H1 (cell line): ENCODE measurements around the gene SPAG16. TPM values are rescaled to one million over a fixed set of nuclear protein-coding genes. Genes with fewer than 3 reads are reported as not detected.

Experiments used
- POLR2A ChIP-seq, 2 experiments: IDR thresholded peaks; 1 replicate in 1 of 2; 2 replicates in 1 of 2; pipeline ENCODE4 v1.6.1; 2011; ENCODE audit warnings: low read depth in 2 of 2, low read length in 2 of 2, mild to moderate bottlenecking in 2 of 2; ENCODE audit errors: control extremely low read depth in 1 of 2
- RAD21 ChIP-seq, 2 experiments: IDR thresholded peaks in 1 of 2; conservative IDR thresholded peaks in 1 of 2; 2 replicates each; pipeline ENCODE4 v1.6.1; 2011; ENCODE audit warnings: low read depth in 2 of 2, low read length in 2 of 2, improper control_type of control experiment in 1 of 2, inconsistent platforms in 1 of 2, mild to moderate bottlenecking in 1 of 2, moderate library complexity in 1 of 2
- SP2 ChIP-seq: IDR thresholded peaks from 2 replicates; pipeline ENCODE4 v1.6.1; 2012; ENCODE audit warnings: mild to moderate bottlenecking, low read length, inconsistent platforms
- polyA plus RNA-seq, 7 experiments: library from polyadenylated mRNA; depleted of rRNA in 3 of 7; stranded (reverse) in 5 of 7; unstranded in 2 of 7; fragments of >200 nt in 5 of 7; fragments of 200-250 nt in 2 of 7; gene quantifications; 1 replicate in 5 of 7; 2 replicates in 1 of 7; 4 replicates in 1 of 7; pipeline versions ENCODE4 v1.2.1 to v1.2.3, GENCODE V29; 2011 to 2013; ENCODE audit warnings: missing spikeins in 2 of 7, mixed read lengths in 2 of 7
- total RNA-seq: library from RNA; stranded (reverse); fragmentation: NEBNext Ultra II Directional; extraction: Animal tissue kit (Norgen Biotek cat#: 25700); gene quantifications from 2 replicates; pipeline ENCODE4 v1.2.1, GENCODE V29; 2021

The SPAG16 gene
- total and polyA plus RNA-seq, 2 of the 8 experiments (the other 6 are each of a cell fraction or from before 2014, with no cell fraction given): 6.0 to 14.9 TPM

DNA sequence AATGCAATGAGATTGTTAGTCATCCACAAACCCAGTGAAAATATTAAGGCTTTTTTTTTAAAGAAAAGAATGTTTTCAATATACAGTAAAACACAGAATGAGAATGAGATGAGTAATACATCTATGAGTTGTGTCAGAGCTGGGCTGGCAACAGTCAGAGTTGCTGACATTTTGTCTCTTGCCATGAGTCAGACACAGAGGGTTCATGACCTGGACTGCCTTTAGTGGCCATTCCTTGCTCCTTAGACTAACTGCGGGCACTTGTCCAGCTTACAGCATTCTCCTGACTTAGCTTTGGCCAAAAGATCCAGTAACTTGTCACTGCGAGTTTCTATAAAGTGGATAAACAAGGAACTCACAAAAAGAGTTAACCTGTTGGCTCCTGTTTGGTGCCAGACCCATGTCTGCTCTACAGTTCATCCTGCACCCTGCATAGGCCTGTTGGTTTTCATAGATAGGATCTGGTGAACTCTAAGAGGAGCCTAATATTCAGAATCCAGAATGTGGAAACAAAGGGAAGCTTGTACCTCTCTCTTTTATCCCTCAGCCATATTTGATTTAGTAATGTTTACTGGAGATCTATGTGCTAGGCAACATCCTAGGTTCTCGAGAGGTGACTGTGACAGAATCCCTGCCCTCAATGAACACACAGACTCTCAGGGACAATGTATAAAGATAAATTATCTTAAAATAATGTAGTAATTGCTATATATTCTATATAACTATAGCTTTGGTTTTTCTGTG, 735.1 kb downstream of the SPAG16 start (continued):
- no peak for TF ChIP-seq POLR2A (IDR thresholded peaks at IDR 0.05; ENCODE audit: control extremely low read depth in 1 of 2, low read depth in 2 of 2, low read length in 2 of 2)
- no peak for TF ChIP-seq SP2
- TF ChIP-seq RAD21 (IDR thresholded peaks at IDR 0.05 in 1 of 2, conservative IDR thresholded peaks at IDR 0.05 in 1 of 2; ENCODE audit: low read depth in 2 of 2, low read length in 2 of 2): no peak
